Smooth muscle cell (in vitro differentiated cells): ENCODE results near the gene UPK3B. TPM values are rescaled to one million over a fixed set of nuclear protein-coding genes. Genes with fewer than 3 reads are reported as not detected.
"Not testable (repeated sequence)": the region's sequence is repeated elsewhere in the genome, so short reads cannot be mapped to it uniquely, and the experiment has no call there.

Source experiments
- DNase-seq: peaks from one replicate; lab custom pipeline; 2025; ENCODE audit not compliant: unreplicated experiment; lab: John Stamatoyannopoulos, UW
- H2AFZ ChIP-seq: fragments of 200-600 bp; sonication (generic); 2 replicates; pipeline ENCODE4 v1.6.0; 2016; ENCODE audit warnings: antibody characterized with exemption, low read depth, mild to moderate bottlenecking
- H3F3A ChIP-seq: fragments of 200-600 bp; sonication (generic); 2 replicates; pipeline ENCODE4 v1.6.0; 2017; ENCODE audit warnings: antibody characterized with exemption, low read depth
- H3K27ac ChIP-seq: fragments of 200-600 bp; sonication (generic); 2 replicates; pipeline ENCODE4 v1.5.1; 2016; ENCODE audit warnings: low read depth, mild to moderate bottlenecking
- H3K27me3 ChIP-seq: fragments of 200-600 bp; sonication (generic); 2 replicates; pipeline ENCODE4 v1.6.1; 2016; ENCODE audit warnings: low read depth, mild to moderate bottlenecking
- H3K36me3 ChIP-seq: fragments of 200-600 bp; sonication (generic); 2 replicates; pipeline ENCODE4 v1.5.1; 2016; ENCODE audit warnings: low read depth
- H3K4me1 ChIP-seq: fragments of 200-600 bp; sonication (generic); 2 replicates; pipeline ENCODE4 v1.5.1; 2016; ENCODE audit warnings: low read depth
- H3K4me2 ChIP-seq: fragments of 200-600 bp; sonication (generic); 2 replicates; pipeline ENCODE4 v1.6.0; 2016; ENCODE audit warnings: mild to moderate bottlenecking
- H3K4me3 ChIP-seq: fragments of 200-600 bp; sonication (generic); 2 replicates; pipeline ENCODE4 v1.5.1; 2016; ENCODE audit warnings: mild to moderate bottlenecking
- H3K79me2 ChIP-seq: fragments of 200-600 bp; sonication (generic); 2 replicates; pipeline ENCODE4 v1.6.0; 2016; ENCODE audit warnings: low read depth, mild to moderate bottlenecking
- H3K9ac ChIP-seq: fragments of 200-600 bp; sonication (generic); 2 replicates; pipeline ENCODE4 v1.6.0; 2016; ENCODE audit warnings: low read depth
- H3K9me3 ChIP-seq: fragments of 200-600 bp; sonication (generic); replicated peaks from 2 replicates; pipeline ENCODE4 v1.5.1; 2016; ENCODE audit warnings: low read depth
- H4K20me1 ChIP-seq: fragments of 200-600 bp; sonication (generic); 2 replicates; pipeline ENCODE4 v1.6.0; 2016; ENCODE audit warnings: low read depth
- WGBS: methylation state at CpG from one replicate; pipeline ENCODE4 v1.1.7; 2016; ENCODE audit warnings: low lambda C conversion rate; 5-methylcytosine and 5-hydroxymethylcytosine counted together
- polyA plus RNA-seq: library from polyadenylated mRNA; unstranded; fragments of >200 nt; fragmentation: Nextera tagmentation; extraction: Ambion mirVana; gene quantifications from 2 replicates; pipeline ENCODE4 v1.2.1, GENCODE V29; 2016
- total RNA-seq: library from RNA; depleted of rRNA; stranded (reverse); fragments of >200 nt; gene quantifications from 2 replicates; pipeline ENCODE4 v1.2.3, GENCODE V29; 2014

UPK3B gene
- total and polyA plus RNA-seq, 2 experiments from 2014 or later, result not detected

DNA sequence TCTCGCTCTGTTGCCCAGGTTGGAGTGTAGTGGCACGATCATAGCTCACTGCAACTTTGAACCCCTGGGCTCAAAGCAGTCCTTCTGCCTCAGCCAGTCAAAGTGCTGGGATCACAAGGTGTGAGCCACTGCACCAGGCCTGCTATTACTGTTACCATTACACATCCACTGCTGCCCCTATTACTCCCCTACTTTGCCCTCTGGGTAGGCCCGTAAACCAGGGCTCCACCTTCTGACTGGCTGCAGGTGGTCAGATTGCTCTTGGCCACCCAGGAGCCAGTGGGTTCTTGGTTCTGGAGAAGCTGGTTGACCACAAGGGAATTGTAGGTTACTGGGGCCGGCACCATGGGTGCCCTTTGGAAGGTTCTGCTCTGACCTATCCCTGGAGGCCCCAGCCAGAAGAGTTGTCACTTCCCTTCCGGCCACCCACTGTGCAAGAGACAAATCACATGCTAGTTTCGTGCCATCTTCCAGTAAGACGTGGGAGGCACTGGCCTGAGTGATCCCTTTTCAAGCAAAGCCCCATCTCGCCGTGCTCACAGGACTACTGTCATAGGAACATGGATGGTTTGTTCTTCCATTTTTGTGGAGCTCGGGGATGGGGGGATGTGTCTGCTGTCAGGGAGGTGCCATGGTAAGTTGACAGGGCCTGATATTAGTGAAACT lies 38.7 kb upstream of the UPK3B start:
- 83% methylated on average over 8 of the region's 10 CpGs for WGBS

DNA sequence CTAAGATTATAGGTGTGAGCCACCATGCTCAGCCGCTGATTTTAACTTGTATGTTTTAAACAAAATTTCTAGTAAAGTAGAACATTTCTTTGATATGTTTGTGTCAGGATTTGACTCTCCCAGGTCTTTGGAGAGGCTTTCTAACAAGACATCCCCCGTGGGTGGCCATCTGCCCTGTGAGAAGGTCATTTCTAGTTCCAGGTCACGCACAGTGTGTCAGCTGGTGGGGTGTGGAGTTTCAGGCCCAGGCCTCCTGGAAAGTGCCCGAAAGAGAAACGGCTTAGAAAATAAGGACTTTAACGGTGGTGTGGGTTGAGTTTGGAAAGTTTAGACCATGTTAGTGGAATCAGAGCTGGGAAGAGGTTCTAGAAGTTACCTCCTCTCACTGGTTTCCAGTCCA lies 37.3 kb upstream of the UPK3B start:
- H3K27ac ChIP-seq, H3F3A ChIP-seq, DNase-seq, H3K36me3 ChIP-seq, H3K27me3 ChIP-seq, H3K9ac ChIP-seq, H2AFZ ChIP-seq, H3K9me3 ChIP-seq, H3K4me3 ChIP-seq, H3K79me2 ChIP-seq, H4K20me1 ChIP-seq, H3K4me1 ChIP-seq, H3K4me2 ChIP-seq: not testable (repeated sequence)
- WGBS, result 95% methylated on average over 5 of the region's 6 CpGs

More for the DNA sequence above, 38.7 kb upstream of the UPK3B start:
- H3K36me3 ChIP-seq, H4K20me1 ChIP-seq, H3K4me2 ChIP-seq, H3K4me3 ChIP-seq, H3K27ac ChIP-seq, H3K9ac ChIP-seq, H3K79me2 ChIP-seq, H3K27me3 ChIP-seq, H3F3A ChIP-seq, H3K9me3 ChIP-seq, H2AFZ ChIP-seq, H3K4me1 ChIP-seq, DNase-seq: not testable (repeated sequence)

DNA sequence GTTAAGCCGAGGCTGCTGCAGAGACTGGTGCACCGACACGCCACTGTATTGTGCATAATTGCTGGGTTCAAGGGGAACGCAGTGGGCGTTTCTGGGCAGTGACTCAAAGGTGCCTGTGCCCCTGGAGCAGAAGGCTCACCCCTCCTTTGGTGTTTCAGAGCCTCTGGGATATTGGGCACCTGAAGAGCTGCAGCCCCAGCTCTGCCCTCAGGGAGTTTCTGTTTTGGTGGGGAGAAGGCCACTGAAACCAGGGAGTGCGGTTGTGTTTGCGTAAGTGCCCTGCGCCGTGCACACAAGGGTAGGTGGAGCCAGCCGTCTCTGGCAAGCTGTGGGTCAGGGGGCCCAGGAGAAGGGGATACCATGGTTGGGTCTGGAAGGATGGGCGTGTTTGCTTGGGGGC lies 34.1 kb upstream of the UPK3B start:
- H3K9ac ChIP-seq, H3K36me3 ChIP-seq, H3K27ac ChIP-seq, H3K79me2 ChIP-seq, H4K20me1 ChIP-seq, H3K9me3 ChIP-seq, H3K4me2 ChIP-seq, H3K4me1 ChIP-seq, H2AFZ ChIP-seq, H3F3A ChIP-seq, H3K4me3 ChIP-seq, DNase-seq, H3K27me3 ChIP-seq: not testable (repeated sequence)
- WGBS, result 100% methylated on average over 1 of the region's 11 CpGs

DNA sequence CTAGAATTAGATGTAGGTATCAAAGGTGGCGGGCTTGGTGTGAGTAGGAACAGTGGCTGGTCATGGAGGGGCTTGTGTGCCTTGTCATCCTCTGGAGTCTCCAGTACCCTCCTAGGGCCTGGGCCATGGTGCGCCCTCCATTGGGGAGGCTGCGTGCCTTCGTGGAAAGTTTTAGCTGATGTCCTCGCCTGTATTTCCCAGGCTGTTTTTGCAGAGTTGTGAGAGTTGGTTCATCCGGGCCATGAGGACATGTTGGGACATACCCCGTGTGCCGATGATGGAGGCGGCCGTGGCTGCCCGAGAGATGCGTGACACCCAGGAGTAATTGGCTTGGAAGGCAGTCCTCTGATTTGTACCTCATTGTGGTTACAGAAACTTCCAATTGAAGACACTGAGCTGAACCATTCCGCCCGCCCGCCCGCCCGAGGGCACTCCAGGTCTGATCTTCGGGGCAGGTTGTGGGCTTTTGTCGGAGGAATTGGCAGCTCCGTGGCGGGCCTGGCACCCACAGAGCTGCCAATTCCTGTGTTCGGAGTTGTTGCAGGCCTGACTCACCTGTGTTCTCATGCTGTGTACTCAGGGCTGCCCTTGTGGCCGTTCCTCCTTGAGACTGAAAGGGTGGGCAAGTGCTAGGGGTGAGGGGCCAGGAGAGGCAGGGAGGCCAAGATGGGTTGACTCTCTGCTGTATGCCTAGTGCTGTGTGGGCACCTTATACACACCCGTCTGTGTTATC lies 33.4 kb upstream of the UPK3B start:
- H3K4me2 ChIP-seq, H3K79me2 ChIP-seq, H3K4me1 ChIP-seq, H3K4me3 ChIP-seq, H3K9me3 ChIP-seq, H3K27ac ChIP-seq, DNase-seq, H2AFZ ChIP-seq, H3K36me3 ChIP-seq, H3K27me3 ChIP-seq, H3F3A ChIP-seq, H3K9ac ChIP-seq, H4K20me1 ChIP-seq: not testable (repeated sequence)
- WGBS, result 97% methylated on average over 13 of the region's 24 CpGs

GRCh38 chr7:76479628-76480027 lies 30.7 kb upstream of the UPK3B start:
- H3K4me2 ChIP-seq, H3K9ac ChIP-seq, H3K4me3 ChIP-seq, H2AFZ ChIP-seq, DNase-seq, H3K27me3 ChIP-seq, H3K36me3 ChIP-seq, H3K9me3 ChIP-seq, H4K20me1 ChIP-seq, H3K4me1 ChIP-seq, H3K27ac ChIP-seq, H3F3A ChIP-seq, H3K79me2 ChIP-seq: not testable (repeated sequence)
- 60% methylated on average over 11 of the region's 11 CpGs for WGBS

DNA sequence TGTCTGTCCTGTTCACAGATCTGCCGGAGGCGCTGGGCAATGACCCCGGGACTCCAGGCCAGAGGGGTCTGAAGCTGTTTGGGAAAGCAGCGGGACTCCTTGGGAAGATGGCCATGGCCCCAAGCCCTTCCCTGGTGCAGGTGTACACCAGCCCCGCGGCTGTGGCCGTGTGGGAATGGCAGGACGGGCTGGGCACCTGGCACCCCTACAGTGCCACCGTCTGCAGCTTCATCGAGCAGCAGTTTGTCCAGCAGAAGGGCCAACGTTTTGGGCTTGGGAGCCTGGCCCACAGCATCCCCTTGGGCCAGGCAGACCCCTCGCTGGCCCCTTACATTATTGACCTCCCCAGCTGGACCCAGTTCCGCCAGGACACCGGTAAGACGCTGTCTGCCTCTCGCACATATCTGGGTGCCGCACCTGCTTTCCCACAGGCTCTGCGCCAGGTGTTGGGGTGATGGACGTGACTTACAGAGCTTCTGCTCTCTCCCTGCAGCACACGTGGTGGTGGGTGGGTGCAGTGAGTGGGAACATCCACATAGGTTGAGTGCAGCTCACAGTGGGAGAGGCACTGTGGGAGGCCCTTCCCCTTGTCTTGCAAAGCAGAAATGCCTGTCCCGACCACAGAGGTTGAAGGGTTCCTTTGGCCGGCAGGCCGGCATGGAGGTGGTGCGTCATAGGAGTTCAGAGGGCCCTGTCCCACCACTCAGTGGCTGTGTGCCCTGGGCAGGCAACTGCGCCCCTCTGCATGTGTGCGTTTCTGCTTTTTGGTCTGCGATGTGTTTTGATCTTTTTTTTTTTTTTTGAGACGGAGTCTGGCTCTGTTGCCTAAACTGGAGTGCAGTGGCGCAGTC lies 29.7 kb upstream of the UPK3B start:
- not testable (repeated sequence) for H3K27me3 ChIP-seq, H3K36me3 ChIP-seq, H3K79me2 ChIP-seq, H3F3A ChIP-seq, H3K9me3 ChIP-seq, H3K9ac ChIP-seq, H3K27ac ChIP-seq, H3K4me2 ChIP-seq, DNase-seq, H2AFZ ChIP-seq, H3K4me1 ChIP-seq, H3K4me3 ChIP-seq, H4K20me1 ChIP-seq
- 92% methylated on average over 28 of the region's 29 CpGs for WGBS

GRCh38 chr7:76482660-76483059 lies 27.7 kb upstream of the UPK3B start:
- not testable (repeated sequence) for DNase-seq, H3K27ac ChIP-seq, H3K36me3 ChIP-seq, H3F3A ChIP-seq, H3K9me3 ChIP-seq, H3K4me3 ChIP-seq, H3K9ac ChIP-seq, H2AFZ ChIP-seq, H4K20me1 ChIP-seq, H3K27me3 ChIP-seq, H3K4me2 ChIP-seq, H3K79me2 ChIP-seq, H3K4me1 ChIP-seq
- WGBS, result 97% methylated on average over 24 of the region's 24 CpGs

DNA sequence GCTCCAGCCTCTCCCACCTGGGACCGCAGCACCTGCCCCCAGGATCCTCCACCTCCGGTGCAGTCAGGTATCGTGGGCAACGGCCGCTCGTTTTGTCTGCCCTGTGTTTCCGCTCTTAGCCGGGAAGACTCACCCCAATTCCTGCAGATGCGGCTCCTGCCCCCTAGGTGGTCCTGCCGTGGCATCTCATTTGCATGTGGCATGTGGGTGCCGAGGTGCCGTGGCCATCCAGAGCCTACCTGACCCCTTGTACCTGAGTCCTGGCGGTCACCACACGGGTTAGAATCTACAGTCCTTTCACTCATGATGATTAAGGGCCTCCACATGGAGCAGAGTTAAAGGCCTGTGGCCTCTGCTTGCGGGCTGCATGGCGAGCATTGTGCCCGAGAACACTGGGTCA lies 27.3 kb upstream of the UPK3B start:
- H3K79me2 ChIP-seq, H3K4me1 ChIP-seq, H3K4me2 ChIP-seq, H3K9me3 ChIP-seq, H3K27ac ChIP-seq, H4K20me1 ChIP-seq, H3K27me3 ChIP-seq, DNase-seq, H3K9ac ChIP-seq, H2AFZ ChIP-seq, H3K36me3 ChIP-seq, H3K4me3 ChIP-seq, H3F3A ChIP-seq: not testable (repeated sequence)
- 97% methylated on average over 14 of the region's 17 CpGs for WGBS
